Endothelial cell of umbilical vein (primary cell): ENCODE results near the gene LDLRAD4. TPM values are rescaled to one million over a fixed set of nuclear protein-coding genes. Genes with fewer than 3 reads are reported as not detected.

Experiments
- BruUV-seq: library from RNA; stranded (reverse); fragments of 400-500 nt; replicated peaks from 2 replicates; lab custom pipeline; 2021; lab: Mats Ljungman, UMichigan
- CTCF ChIA-PET: fragments of 300-600, 350-600 bp; sonication (Branson Sonifier 250); formaldehyde crosslinking; loops from one replicate; lab custom pipeline; 2021; ENCODE audit warnings: antibody characterized with exemption, inconsistent platforms; lab: Charles Lee
- POLR2A ChIA-PET: fragments of 300-600, 350-600 bp; sonication (Branson Sonifier 250); formaldehyde crosslinking; loops from one replicate; lab custom pipeline; 2021; ENCODE audit warnings: antibody characterized with exemption, inconsistent platforms; lab: Charles Lee
- DNase-seq: peaks from one replicate; pipeline ENCODE4 v3.0.0-alpha.2; 2011; ENCODE audit warnings: low read depth, low spot score
- FAIRE-seq: peaks from 2 replicates; lab custom pipeline; 2011; peaks lifted over from hg19 to GRCh38; lab: Jason Lieb, UNC
- H2AFZ ChIP-seq: 2 replicates; pipeline ENCODE4 v1.6.0; 2012; ENCODE audit warnings: low read depth, low read length, control low read depth, inconsistent platforms
- H3K27ac ChIP-seq: 2 replicates; pipeline ENCODE4 v1.5.1; 2011; ENCODE audit warnings: low read depth, mild to moderate bottlenecking, control low read depth, low read length, moderate library complexity; ENCODE audit not compliant: insufficient read depth
- H3K27me3 ChIP-seq, 2 experiments: 2 replicates each; pipeline versions ENCODE4 v1.6.0 to v1.6.1; 2011; ENCODE audit warnings: low read length in 2 of 2, mixed read lengths in 1 of 2; ENCODE audit not compliant: control insufficient read depth in 2 of 2, insufficient read depth in 2 of 2
- H3K36me3 ChIP-seq, 2 experiments: 2 replicates in 1 of 2; 3 replicates in 1 of 2; pipeline ENCODE4 v1.5.1; 2011; ENCODE audit warnings: low read length in 2 of 2, mild to moderate bottlenecking in 1 of 2, moderate library complexity in 1 of 2; ENCODE audit not compliant: control insufficient read depth in 2 of 2, insufficient read depth in 2 of 2; ENCODE audit errors: extremely low read depth in 1 of 2
- H3K4me1 ChIP-seq: 3 replicates; pipeline ENCODE4 v1.5.1; 2011; ENCODE audit warnings: mild to moderate bottlenecking, low read length; ENCODE audit not compliant: control insufficient read depth, insufficient read depth; ENCODE audit errors: extremely low read depth
- H3K4me2 ChIP-seq: 2 replicates; pipeline ENCODE4 v1.6.1; 2011; ENCODE audit warnings: low read length, control low read depth, mixed read lengths; ENCODE audit not compliant: insufficient read depth
- H3K4me3 ChIP-seq, 3 experiments: fragments of 200-600 bp in 1 of 3; sonication (generic), shearing (Covaris generic) in 1 of 3; replicated peaks in 1 of 3; 2 replicates each; pipeline ENCODE4 v1.5.1; 2011 to 2016; ENCODE audit warnings: control low read depth in 3 of 3, low read length in 3 of 3, mild to moderate bottlenecking in 2 of 3, inconsistent platforms in 1 of 3, low read depth in 1 of 3, moderate library complexity in 1 of 3; ENCODE audit not compliant: insufficient read depth in 1 of 3
- H3K79me2 ChIP-seq: 2 replicates; pipeline ENCODE4 v1.6.0; 2012; ENCODE audit warnings: low read length, inconsistent platforms; ENCODE audit not compliant: control insufficient read depth, insufficient read depth
- H3K9ac ChIP-seq: replicated peaks from 2 replicates; pipeline ENCODE3; 2011; ENCODE audit warnings: low read length, control low read depth; ENCODE audit not compliant: insufficient read depth; ENCODE audit errors: extremely low read depth
- H3K9me1 ChIP-seq: replicated peaks from 3 replicates; pipeline ENCODE4 v1.6.0; 2011; ENCODE audit warnings: mild to moderate bottlenecking, low read length; ENCODE audit not compliant: control insufficient read depth, insufficient read depth; ENCODE audit errors: extremely low read depth
- H3K9me3 ChIP-seq: replicated peaks from 2 replicates; pipeline ENCODE4 v1.5.1; 2012; ENCODE audit warnings: low read length, inconsistent platforms; ENCODE audit not compliant: control insufficient read depth, insufficient read depth
- H4K20me1 ChIP-seq: replicated peaks from 2 replicates; pipeline ENCODE3; 2011; ENCODE audit warnings: mild to moderate bottlenecking, low read length; ENCODE audit not compliant: control insufficient read depth, insufficient read depth; ENCODE audit errors: extremely low read depth
- CTCF ChIP-seq, 2 donors: IDR thresholded peaks; 1 replicate in 1 of 2; 2 replicates in 1 of 2; pipeline ENCODE4 v1.5.1; 2011; ENCODE audit warnings: low read length in 2 of 2, mild to moderate bottlenecking in 2 of 2, moderate library complexity in 2 of 2, control low read depth in 1 of 2, inconsistent platforms in 1 of 2, low read depth in 1 of 2; ENCODE audit not compliant: insufficient read depth in 1 of 2; ENCODE audit errors: extremely low read depth in 1 of 2
- EZH2 ChIP-seq: IDR thresholded peaks from 2 replicates; pipeline ENCODE4 v1.6.1; 2012; ENCODE audit warnings: borderline replicate concordance, low read depth, mild to moderate bottlenecking, moderate library complexity, low read length, inconsistent platforms; ENCODE audit not compliant: severe bottlenecking
- FOS ChIP-seq: IDR thresholded peaks from 2 replicates; pipeline ENCODE4 v1.6.1; 2011; ENCODE audit warnings: mild to moderate bottlenecking, low read length, moderate library complexity, borderline replicate concordance; ENCODE audit not compliant: insufficient read depth
- GATA2 ChIP-seq: IDR thresholded peaks from 2 replicates; pipeline ENCODE4 v1.7.0; 2011; ENCODE audit warnings: low read depth, mild to moderate bottlenecking, moderate library complexity, mixed read lengths, low read length; ENCODE audit not compliant: insufficient read length, insufficient read depth
- JUN ChIP-seq: IDR thresholded peaks from 2 replicates; pipeline ENCODE4 v1.6.1; 2011; ENCODE audit warnings: borderline replicate concordance, low read depth; ENCODE audit not compliant: insufficient read length, insufficient read depth
- MAX ChIP-seq: IDR thresholded peaks from 2 replicates; pipeline ENCODE4 v1.6.1; 2011; ENCODE audit not compliant: insufficient read depth, insufficient read length
- MYC ChIP-seq: IDR thresholded peaks from one replicate; pipeline ENCODE4 v1.6.1; 2011; ENCODE audit warnings: mild to moderate bottlenecking, low read depth, low read length
- POLR2A ChIP-seq: IDR thresholded peaks from 2 replicates; pipeline ENCODE4 v1.6.1; 2012; ENCODE audit warnings: low read depth, mild to moderate bottlenecking, control low read depth, low read length
- POLR2AphosphoS5 ChIP-seq: IDR thresholded peaks from 2 replicates; pipeline ENCODE4 v1.6.1; 2012; ENCODE audit warnings: low read depth, mild to moderate bottlenecking, control low read depth, low read length, moderate library complexity; ENCODE audit not compliant: insufficient read depth
- dilution Hi-C: fragments of 300-500 bp; cut with MboI; formaldehyde crosslinking; loops from one replicate; pipeline ENCODE4 v1.15.0; 2019; ENCODE audit warnings: low sequenced_read_pairs; ENCODE audit not compliant: extremely low pct_ligation_motif_present
- intact Hi-C: fragments of 100-400 bp; cut with micrococcal nuclease; formaldehyde crosslinking; loops from one replicate; pipeline ENCODE4 v1.10.0; 2022
- polyA plus RNA-seq, 4 experiments: library from polyadenylated mRNA; depleted of rRNA in 3 of 4; stranded (reverse) in 3 of 4; unstranded in 1 of 4; fragments of >200 nt; gene quantifications; 2 replicates each; pipeline versions ENCODE4 v1.2.1 to v1.2.3, GENCODE V29; 2011 to 2012; ENCODE audit warnings: missing spikeins in 1 of 4
- total RNA-seq: library from RNA; stranded (reverse); gene quantifications from 2 replicates; pipeline ENCODE4 v1.2.3, GENCODE V29; 2021

The LDLRAD4 gene
- total and polyA plus RNA-seq, 2 donors (not counting 3 experiments of a cell fraction or from before 2014, with no cell fraction given) = 5.2 to 6.5 TPM

GRCh38 chr18:13300796-13301195 lies 82.2 kb downstream of the LDLRAD4 start:
- BruUV-seq = no TSS peak
- Histone ChIP-seq H3K4me3 (no peak overlapping the region), H3K9me3 (no peaks in the 10 kb centered on the region), H3K9ac (no peak overlapping the region), H3K27me3 (peaks cover 0 to 1% of the 10 kb centered on the region in 2 experiments), H2AFZ (no peak overlapping the region), H3K27ac (no peak overlapping the region), H3K4me1 (no peaks in the 10 kb centered on the region), H3K9me1 (no peaks in the 10 kb centered on the region), H3K36me3 (no peaks in the 10 kb centered on the region), H3K79me2 (no peaks in the 10 kb centered on the region), H4K20me1 (no peaks in the 10 kb centered on the region), H3K4me2 (no peak overlapping the region)
- POLR2A ChIA-PET = no interaction called here
- CTCF ChIA-PET = no interaction called here
- DNase-seq (no peak), FAIRE-seq (no peak)
- dilution Hi-C loops (no loop called here), intact Hi-C loops (no loop called here)
- no peak for TF ChIP-seq MYC
- TF ChIP-seq FOS = no peak
- no peak for TF ChIP-seq JUN
- TF ChIP-seq POLR2AphosphoS5 = no peak
- no peak for TF ChIP-seq GATA2
- TF ChIP-seq POLR2A = no peak
- TF ChIP-seq EZH2 = no peak
- no peak for TF ChIP-seq MAX
- no peak for TF ChIP-seq CTCF (IDR thresholded peaks at IDR 0.05; ENCODE audit: extremely low read depth in 1 of 2, insufficient read depth in 1 of 2, low read depth in 1 of 2, low read length in 2 of 2)
